Measurements from ENCODE around the gene RASA4B.
"Not testable (repeated sequence)": the region's sequence is repeated elsewhere in the genome, so short reads cannot be mapped to it uniquely, and the experiment has no call there.

Gene RASA4B

DNA sequence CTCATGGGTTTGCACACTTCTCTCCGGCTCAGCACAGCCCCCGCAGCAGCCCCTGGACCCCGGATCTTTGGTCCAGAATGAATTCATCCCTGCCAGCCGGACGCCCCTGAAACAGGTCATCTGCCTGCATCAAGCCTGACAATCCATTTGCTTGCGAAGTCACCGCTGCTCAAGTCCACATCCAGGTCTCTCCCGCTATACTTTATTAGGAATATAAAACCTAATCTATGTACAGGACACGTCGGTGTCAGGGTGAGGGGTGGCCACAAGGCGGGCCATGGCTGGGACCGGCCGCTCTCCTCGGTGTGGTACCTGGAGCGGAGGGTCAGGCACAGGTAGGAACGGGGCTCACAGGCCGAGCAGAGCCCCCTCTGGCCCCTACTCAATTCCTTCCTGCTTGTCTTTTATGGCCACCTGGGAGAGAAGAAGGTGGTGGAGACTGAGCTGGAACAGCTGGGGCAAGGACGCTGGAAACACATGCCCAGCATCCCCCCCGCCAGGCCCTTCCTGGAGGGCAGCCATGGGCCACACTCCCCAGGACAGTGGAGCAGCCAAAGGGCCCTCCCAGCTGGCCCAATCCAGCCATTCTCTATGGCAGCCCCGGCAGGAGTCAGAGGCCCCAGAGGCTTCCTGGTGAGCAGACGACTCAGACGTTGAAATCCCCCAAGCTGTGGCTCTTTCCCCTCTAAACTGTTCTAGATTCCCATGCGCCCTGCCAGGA, 44.1 kb downstream of the RASA4B start:
- DNase-seq, result no peak

DNA sequence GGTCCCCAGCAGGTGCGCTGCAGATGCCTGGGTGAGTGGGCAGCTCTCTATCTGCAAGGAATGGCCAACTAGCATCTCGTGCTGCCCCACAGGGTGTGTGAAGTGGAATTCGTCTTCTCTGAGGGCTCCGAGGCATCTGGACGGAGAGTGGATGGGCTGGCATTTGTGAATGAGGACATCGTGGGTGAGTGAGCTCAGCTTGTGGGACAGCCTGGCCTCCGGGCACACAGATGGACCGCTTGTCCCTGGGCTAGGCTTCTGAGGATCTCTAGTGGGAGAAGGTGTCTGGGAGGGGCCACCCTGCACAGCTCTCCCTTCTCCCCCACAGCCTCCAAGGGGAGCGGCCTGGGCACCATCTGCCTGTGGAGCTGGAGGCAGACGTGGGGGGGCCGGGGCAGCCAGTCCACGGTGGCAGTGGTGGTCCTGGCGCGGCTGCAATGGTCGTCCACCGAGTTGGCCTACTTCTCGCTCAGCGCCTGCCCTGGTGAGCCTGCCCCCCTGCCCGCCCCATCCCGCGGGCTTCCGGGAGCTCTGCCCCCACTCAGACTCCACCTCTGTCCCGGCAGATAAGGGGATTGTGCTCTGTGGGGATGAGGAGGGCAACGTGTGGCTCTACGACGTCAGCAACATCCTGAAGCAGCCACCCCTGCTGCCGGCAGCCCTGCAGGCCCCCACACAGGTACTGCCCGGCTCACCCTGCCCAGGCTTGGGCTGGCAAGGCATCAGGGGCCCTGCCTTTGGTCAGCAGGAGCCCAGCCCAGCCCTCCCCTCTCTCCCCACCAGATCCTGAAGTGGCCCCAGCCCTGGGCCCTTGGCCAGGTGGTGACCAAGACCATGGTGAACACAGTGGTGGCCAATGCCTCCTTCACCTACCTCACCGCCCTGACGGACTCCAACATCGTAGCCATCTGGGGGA, 45.2 kb downstream of the RASA4B start:
- no peak for DNase-seq

DNA sequence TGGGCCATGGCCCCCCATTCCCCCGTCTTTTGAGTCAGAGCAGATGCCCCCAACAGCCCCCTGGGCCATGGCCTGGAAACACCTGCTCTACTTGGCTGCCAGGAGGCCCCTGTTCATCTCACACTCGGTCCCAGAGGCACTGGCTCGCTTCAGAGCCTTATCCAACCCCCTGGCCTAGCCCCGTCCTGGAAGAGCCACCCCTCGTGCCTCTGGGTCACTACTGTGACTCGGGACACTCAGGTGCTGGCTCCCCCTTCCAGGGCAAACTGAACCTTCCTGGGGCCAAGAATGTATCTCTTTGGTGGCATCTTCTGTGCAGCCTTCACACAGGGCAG, 45.8 kb downstream of the RASA4B start:
- no peak for DNase-seq

DNA sequence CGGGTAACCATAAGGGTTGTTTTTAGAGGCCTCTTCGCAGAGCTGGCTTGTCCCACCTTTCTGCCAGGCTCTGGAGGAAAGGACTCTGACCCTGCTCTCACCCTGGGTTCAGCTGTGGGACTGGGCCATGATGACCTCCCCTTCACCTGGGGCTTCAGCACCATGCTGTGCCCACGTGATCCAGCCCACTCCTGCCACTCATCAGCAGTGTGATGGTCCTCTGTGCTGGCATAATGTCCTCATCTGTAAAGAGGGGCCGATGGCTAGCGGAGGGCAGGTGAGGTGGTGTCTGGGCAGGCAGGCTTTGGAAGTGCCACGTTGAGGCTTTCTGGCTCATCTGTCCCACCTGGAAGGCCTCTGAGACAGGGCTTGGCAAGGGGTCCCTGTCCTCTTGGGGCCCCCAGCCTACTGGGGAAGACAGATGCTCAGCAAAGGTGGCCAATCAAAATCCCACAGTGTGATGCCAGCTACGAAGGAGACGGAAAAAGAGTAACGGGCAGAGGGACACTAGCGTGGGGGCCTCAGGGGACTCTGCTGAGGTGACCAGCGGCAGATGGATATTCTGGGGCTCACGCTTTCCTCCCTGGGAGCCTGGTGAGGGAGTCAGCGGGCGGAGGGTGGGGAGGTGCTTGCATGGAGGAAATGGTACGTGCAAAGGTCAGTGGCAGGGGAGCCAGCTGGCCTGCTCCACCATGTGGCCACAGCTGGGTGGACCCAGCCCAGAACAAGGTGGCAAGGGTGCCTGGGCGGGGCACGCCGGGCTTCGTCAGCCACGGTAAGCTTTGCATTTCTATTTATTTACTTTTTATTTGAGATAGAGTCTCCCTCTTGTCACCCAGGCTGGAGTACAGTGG, 47.4 kb downstream of the RASA4B start:
- no peak for DNase-seq

DNA sequence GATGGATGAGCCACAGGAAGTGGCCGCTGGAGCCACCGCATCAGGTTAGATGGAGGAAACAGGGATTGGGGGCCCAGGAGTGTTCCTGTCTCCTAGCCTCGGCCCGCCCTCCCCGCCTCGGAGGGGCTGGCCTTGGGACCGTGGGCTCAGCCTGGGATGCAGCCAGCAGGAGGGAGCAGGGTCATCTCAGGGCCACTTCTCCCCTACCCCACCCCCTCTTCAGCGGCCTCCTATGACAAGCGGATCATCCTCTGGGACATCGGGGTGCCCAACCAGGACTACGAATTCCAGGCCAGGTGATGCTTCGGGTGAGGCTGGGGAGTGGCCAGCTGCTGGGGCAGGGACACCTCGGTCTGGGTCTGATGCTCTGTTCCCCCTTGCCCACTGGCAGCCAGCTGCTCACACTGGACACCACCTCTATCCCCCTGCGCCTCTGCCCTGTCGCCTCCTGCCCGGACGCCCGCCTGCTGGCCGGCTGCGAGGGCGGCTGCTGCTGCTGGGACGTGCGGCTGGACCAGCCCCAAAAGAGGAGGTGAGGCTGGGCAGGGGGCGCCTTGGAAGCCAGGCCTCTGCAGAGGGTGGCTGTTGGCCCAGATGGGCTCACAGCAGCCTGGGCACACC, 48.1 kb downstream of the RASA4B start:
- DNase-seq, result no peak

DNA sequence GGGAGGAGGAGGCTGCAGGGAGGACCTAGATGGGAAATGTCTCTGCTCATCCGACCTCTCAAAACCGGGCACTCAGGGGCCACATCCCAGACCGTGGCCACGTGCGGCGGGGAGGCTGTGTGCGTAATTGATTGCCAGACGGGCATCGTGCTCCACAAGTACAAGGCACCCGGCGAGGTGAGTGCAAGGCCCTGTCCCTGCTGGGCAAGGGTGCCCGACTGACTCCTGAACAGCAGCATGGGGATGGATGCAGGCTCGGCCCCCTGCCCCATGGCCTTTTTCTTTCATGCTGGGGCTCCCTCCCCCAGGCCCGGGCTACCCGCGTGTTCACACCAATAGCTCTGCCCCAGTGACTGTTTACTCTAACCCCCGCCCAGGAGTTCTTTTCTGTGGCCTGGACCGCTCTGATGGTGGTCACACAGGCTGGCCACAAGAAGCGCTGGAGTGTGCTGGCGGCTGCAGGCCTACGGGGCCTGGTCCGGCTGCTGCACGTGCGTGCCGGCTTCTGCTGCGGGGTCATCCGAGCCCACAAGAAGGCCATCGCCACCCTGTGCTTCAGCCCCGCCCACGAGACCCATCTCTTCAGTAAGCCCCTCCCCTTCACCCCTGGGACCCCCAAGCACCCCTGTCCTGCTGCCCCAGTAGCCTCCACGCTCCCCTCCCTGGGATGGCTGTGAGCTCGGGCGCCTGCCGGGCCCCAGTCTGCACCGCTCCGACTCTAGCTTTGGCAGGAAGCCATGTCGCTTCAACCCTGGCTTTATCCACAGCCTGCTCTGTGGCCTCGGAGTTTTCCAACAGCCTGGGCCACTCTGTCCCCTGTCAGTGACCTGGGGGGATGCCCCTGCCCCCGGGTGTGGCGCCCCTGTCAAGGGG, 48.9 kb downstream of the RASA4B start:
- no peak for DNase-seq

DNA sequence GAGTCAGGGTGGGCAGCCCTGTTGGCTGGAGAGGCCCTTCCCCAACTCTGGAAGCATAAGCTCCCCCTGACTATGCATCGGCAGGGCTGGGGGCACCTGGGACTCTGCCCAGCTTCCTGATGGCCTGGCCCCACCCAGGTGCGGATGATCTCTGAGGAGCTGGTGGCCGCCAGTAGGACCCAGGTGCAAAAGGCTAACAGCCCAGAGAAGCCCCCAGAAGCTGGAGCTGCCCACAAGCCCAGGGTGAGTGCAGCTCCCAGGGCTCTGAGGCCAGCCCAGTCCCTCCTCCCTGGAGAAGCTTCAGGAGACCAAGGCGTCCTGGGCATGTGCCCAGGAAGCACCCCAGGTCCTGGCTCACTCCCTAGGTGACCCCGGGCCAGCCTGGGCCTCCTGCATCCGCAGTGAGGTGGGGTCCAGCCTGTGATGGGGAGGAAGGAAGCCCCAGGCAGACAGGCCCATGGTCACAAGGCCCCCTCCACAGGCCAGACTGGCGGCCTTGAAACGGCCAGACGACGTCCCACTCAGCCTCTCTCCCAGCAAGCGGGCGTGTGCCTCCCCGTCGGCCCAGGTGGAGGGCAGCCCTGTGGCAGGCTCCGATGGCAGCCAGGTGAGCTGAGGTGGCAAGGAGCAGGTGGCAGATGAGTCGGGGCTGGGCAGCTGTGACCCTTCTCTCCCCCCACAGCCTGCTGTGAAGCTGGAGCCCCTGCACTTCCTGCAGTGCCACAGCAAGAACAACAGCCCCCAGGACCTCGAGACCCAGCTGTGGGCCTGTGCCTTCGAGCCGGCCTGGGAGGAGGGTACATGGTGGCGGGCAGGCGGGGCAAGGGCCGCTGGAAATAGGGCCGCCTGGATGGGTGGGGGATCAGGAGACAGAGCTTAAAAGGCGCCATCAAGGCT, 49.7 kb downstream of the RASA4B start:
- DNase-seq, result no peak

DNA sequence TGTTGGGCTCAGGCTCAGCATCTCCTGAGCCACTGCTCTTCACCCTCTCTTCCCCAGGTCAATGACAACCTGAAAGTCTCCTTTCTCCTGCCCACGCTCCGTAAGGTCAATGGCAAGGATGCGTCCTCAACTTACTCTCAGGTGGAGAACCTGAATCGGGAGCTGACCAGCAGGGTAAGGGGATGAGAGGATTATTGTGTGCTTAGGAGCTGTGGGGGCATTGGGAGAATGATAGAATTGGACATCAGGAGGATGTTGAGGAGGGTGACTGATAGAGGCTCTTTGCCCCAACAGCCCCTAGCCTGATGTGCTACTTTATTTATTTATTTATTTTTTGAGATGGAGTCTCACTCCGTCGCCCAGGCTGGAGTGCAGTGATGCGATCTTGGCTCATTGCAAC, 51.5 kb downstream of the RASA4B start:
- DNase-seq, result no peak

DNA sequence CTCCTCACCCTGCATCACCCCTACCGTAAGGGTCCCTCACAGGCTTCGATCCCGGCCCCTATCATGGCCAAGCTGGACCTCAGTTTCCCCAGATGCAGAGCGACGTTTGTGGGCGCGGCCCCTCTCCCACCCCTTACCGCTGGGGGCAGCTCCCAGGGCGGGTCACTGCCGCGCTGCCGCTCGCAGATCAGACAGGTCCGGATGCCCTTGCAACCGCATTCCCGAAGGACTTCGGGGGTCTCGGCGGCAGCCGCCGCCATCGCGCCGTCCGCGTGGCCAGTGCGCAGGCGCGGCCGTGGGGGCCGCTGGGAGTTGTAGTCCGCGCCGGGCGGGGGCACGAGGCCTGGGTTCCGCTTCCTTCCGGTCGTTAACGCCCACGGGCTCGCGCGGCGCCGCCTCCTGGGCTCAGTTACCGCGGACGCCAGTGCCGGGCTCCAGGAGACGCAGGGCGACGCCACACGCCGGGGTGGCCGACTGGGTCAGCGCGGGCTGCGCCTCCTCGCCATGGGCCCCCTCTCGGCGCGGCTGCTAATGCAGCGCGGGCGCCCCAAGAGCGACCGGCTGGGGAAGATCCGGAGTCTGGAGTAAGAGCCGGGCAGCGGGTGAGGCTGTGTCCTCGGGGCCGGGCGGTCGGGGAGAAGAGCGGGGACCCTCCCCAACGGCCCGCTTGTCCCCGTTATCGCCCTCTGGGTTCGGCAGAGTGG, 52.8 kb downstream of the RASA4B start, which contains the start of the genes ALKBH4 and LRWD1:
ALKBH4 (minus strand) TSS at position 287 of the 704 bp plus-strand sequence; CDS start at position 260, 27 bp downstream.
LRWD1 (plus strand) TSS at position 408 of the 704 bp plus-strand sequence; CDS start at position 505, 97 bp downstream.
- peak; percentile 91 for DNase-seq

DNA sequence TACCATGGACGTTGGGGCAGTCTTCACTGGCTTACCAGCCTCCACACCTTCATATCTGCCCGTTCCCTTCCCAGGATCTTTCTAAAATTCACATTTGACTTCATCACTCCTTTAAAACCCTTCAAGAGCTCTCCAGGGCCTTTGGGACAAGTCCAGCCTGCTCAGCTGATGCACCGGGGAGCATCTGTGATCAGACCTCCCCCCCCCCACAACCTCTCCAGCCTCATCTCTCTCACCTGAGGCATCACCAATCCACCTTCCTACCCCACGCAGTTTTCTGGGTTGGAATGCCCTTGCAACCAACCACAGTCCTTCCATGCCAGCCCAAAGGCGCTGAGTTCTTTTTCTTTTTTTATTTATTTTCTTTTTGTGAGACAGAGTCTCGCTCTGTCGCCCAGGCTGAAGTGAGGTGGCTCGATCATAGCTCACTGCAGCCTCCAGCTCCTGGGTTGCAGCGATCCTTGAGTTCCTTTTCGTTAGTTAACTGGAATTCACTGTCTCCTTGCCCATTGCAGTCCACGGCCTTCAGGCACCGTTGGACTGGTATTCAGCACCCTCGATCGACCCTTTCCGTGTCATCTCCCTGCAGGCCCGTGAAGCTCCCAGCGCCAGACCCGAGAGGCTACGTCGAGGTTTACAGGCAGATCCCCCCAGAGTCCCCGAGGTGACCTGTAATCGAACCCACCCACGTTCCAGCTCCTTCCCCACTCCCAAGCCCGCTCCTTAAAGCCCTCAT, 53.6 kb downstream of the RASA4B start:
- DNase-seq, result peak; percentile 9

DNA sequence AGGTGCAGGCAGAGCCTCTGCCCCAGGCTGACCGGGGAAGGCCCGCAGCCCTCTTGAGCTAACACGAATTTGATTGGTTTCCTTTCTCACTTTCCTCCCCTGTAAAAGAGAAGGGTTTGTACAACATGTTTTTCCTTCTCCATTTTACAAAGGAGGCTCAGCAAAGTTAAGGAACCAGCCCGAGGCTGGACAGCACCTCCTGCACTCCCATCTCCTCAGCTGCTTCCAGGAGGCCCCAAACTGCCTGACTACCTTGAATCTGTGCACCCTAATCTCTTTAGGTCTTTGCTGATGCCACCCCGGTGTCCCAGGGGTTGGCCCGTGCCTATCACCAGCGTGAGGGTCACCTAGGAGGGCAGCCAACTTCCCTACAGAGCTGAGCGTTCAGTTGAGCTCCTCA, 57.1 kb downstream of the RASA4B start:
- DNase-seq, result no peak

DNA sequence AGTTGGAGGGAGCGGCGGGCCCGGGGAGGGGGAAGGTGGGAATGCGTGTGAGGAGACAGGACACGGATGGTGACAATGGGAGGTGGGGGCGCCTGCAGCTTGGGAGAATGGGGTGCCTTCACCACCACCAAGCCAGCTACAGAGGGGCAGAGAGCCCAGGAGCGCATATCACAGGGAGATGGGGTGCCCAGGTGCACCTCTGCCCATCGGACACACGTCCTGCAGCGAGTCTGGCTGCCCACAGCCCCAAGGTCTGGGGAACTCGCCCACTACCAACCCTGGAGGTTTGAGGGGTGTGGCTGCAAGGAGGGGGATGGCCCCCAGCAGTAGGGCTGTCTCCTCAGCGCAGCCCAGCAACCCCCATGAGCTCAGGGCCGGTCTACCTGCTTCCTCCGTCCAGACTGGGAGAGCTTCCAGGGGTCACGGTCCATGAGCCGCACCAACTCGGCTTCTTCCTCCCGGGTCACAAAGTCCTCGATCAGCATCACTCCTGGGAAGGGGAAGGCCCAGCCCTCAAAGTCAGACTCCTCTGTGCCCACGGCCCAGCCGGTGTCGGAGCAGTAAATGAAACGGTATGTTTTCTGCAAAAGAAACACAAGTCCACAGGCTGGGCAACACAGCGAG, 58.2 kb downstream of the RASA4B start:
- no peak for DNase-seq

DNA sequence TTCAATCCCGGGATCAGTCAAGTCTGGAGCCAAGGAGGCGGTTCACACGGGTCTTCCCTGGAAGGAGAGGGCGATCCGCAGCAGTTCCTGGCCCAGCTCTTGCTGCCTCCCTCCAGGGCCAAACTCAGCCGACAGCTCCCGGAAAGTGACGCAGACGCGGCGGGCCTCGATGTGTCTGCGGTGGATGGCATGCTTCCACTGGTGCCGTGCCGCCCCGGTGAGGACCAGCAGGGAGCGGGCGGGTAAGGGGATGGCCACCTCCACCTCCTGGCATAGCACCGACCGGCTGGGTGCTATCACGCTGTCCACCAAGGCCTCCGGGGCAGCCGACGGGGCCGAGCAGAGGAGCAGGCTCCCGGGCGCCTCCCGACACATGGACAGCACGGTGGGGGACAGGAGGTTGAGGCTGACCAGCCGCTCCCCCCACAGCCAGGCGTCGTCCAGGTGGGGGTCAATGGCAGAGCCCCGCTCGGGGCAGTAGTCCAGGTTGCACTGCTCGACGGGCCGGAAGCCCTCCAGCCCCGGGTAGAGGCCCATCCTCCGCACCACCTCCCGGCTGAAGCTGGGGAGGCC, 60.1 kb downstream of the RASA4B start:
- DNase-seq, result no peak

DNA sequence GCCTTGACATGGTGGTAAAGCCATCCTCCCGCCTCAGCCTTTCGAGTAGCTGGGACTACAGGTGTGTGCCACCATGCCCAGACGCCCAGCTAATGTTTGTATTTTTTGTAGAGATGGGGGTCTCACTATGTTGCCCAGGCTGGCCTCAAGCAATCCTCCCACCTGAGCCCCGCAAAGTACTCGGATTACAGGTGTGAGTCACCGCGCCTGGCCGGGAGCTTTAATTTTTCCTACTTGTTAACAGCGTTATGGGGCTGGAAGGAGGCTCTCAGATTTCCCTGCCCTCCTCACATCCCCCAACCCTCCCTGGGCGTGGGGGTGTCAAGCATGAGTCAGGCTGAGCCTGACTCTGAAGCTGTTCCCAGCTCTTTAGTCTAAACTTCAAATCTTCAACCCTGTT, 61.2 kb downstream of the RASA4B start:
- DNase-seq, result no peak

DNA sequence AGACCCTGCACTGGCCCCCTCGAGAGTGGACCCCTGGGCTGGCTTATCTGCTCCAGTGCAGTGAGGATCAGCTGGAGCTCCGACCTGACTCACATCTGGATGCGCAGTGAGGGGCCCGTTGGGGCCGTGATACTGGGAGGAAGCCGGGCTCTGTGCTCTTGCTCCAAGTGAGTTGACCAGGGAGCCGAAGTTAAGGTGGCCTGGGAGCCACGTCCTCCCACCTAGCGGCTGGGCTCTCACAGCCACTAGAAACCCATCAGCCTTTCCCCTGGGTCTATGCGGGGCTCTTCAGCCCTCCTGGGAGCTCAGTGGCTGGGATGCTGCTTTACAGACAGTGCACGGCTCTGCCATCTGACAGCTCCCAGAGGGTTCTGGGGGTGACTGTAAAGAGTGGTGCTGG, 62.0 kb downstream of the RASA4B start:
- no peak for DNase-seq

DNA sequence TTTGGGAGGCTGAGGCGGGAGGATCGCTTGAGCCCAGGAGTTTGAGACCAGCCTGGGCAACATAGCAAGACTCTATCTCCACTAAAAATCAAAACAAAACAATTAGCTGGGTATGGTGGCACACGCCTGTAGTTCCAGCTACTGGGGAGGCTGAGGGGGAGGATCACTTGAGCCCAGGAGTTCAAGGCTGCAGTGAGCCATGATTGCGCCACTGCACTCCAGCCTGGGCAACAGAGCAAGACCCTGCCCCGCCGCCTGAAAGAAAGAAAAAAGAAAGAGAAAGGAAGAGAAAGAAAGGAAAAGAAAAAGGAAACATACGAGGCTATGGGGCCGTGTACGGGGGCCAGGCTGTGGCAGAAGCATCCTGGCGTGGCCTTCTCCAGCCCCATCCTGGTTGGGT, 62.6 kb downstream of the RASA4B start:
- not testable (repeated sequence) for DNase-seq

DNA sequence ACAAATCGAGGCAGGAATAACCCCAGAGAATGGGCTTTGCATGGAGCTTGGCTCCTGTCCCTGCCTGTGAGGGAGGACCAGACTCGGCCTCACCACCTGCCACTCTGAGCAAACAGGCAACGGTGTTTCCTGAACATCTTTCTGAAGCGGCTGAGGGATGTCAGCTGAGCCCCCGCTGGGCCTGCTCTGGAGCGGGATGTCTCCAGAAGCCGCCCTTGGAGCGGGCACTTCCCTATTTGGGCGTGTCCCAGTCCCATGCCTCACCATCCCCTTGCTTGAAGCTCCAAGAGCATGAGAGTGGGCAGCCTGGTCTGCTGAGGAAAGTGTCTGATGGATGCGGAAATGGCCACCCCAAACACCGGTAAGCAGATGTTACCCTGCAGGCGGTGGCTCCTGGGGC, 63.1 kb downstream of the RASA4B start:
- DNase-seq, result no peak

DNA sequence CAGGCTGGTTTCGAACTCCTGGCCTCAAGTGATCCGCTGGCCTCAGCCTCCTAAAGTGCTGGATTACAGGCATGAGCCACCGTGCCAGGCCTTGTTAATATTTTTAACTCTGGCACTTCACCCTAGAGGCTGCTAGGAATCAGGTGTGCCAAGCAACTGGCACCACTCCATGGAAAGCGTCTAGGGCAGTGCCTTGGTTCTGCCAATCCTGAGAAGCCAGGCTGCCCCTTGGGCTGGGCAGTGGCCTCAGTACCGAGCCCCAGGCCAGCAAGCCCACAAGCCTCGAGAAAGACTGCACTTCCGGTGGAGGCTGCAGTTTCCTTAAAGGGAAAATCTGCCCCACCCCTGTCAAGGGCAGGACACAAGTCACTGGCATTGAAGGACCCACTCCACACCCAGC, 64.3 kb downstream of the RASA4B start:
- no peak for DNase-seq

All from fibroblast of skin of back (primary cell).